Activated T-helper 2 cell treated with anti-CD3 and anti-CD28 coated beads, Interferon-gamma antibody, Interleukin-2, Interleukin-4, amounts not matched to agents 10 μg/mL and 5 μg/mL and 100 μg/mL, durations not matched to agents 14 hours and 24 hours and 36 hours (primary cell): ENCODE results near the gene PLIN5. TPM values are rescaled to one million over a fixed set of nuclear protein-coding genes. Genes with fewer than 3 reads are reported as not detected.

Source experiments
- DNase-seq: peaks from one replicate; pipeline ENCODE4 v3.0.0; 2021; ENCODE audit warnings: low spot score
- H3K27ac Mint-ChIP-seq: one replicate; pipeline ENCODE4 v1.8.0; 2021; ENCODE audit warnings: mixed read lengths
- H3K27me3 Mint-ChIP-seq: one replicate; pipeline ENCODE4 v1.8.0; 2021; ENCODE audit warnings: low read depth, mixed read lengths
- H3K36me3 Mint-ChIP-seq: one replicate; pipeline ENCODE4 v1.8.0; 2021; ENCODE audit warnings: low read depth, mixed read lengths
- H3K4me1 Mint-ChIP-seq: one replicate; pipeline ENCODE4 v1.8.0; 2021; ENCODE audit warnings: low read depth, mixed read lengths
- H3K4me3 Mint-ChIP-seq: one replicate; pipeline ENCODE4 v1.8.0; 2021; ENCODE audit warnings: low read depth, mild to moderate bottlenecking, moderate library complexity, mixed read lengths
- H3K9me3 Mint-ChIP-seq: one replicate; pipeline ENCODE4 v1.8.0; 2021; ENCODE audit warnings: mixed read lengths
- intact Hi-C: fragments of 100-400 bp; cut with micrococcal nuclease; formaldehyde crosslinking; loops from one replicate; pipeline ENCODE4 v1.15.1; 2023
- total RNA-seq: library from RNA; stranded (reverse); gene quantifications from 2 replicates; pipeline ENCODE4 v1.2.3, GENCODE V29; 2022

The PLIN5 gene
- 0.27 TPM in 1 of 2 replicates, not detected in the other for total RNA-seq

GRCh38 chr19:4534836-4535658, at the start of gene PLIN5:
PLIN5 (minus strand) TSS chr19:4535224; CDS start chr19:4534074, 1,150 bp downstream.
- Mint-ChIP-seq H3K9me3 (no peaks in the 10 kb centered on the region), H3K27ac (no peak within 1 kb of the TSS), H3K36me3 (no peaks in the 10 kb centered on the region), H3K4me3 (no peak within 1 kb of the TSS), H3K4me1 (peaks cover 2% of the 10 kb centered on the region), H3K27me3 (peaks cover 11% of the 10 kb centered on the region)
- intact Hi-C loops: no loop called here
- no peak for DNase-seq

GRCh38 chr19:4583961-4584669, 49.1 kb upstream of the PLIN5 start:
- Mint-ChIP-seq H3K4me1 (no peaks in the 10 kb centered on the region), H3K9me3 (no peaks in the 10 kb centered on the region), H3K4me3 (no peak overlapping the region), H3K27ac (no peak overlapping the region), H3K27me3 (peaks cover 44% of the 10 kb centered on the region), H3K36me3 (no peaks in the 10 kb centered on the region)
- intact Hi-C loops: no loop called here
- DNase-seq: no peak

- Mint-ChIP-seq H3K9me3 (no peaks in the 10 kb centered on the region), H3K4me3 (no peak overlapping the region), H3K27me3 (peaks cover 49% of the 10 kb centered on the region), H3K36me3 (no peaks in the 10 kb centered on the region), H3K4me1 (no peaks in the 10 kb centered on the region), H3K27ac (no peak overlapping the region)
- intact Hi-C loops: no loop called here
- no peak for DNase-seq
Measured at GRCh38 chr19:4582980-4583842, 48.2 kb upstream of the PLIN5 start.

- H3K9me3 Mint-ChIP-seq: no peaks in the 10 kb centered on the region
- no peaks in the 10 kb centered on the region for H3K4me1 Mint-ChIP-seq
- no peak for DNase-seq
- H3K27me3 Mint-ChIP-seq: peaks cover 45% of the 10 kb centered on the region
- H3K36me3 Mint-ChIP-seq: no peaks in the 10 kb centered on the region
- no peak overlapping the region for H3K27ac Mint-ChIP-seq
- intact Hi-C loops: no loop called here
- H3K4me3 Mint-ChIP-seq: no peak overlapping the region
Measured at GRCh38 chr19:4581666-4582553, 46.9 kb upstream of the PLIN5 start.

- no peaks in the 10 kb centered on the region for H3K4me1 Mint-ChIP-seq
- intact Hi-C loops: no loop called here
- no peak overlapping the region for H3K27ac Mint-ChIP-seq
- H3K4me3 Mint-ChIP-seq: no peak overlapping the region
- H3K27me3 Mint-ChIP-seq: peaks cover 49% of the 10 kb centered on the region
- no peaks in the 10 kb centered on the region for H3K9me3 Mint-ChIP-seq
- no peak for DNase-seq
- H3K36me3 Mint-ChIP-seq: no peaks in the 10 kb centered on the region
Measured at GRCh38 chr19:4580961-4581665, 46.1 kb upstream of the PLIN5 start.

GRCh38 chr19:4580021-4580901, 45.2 kb upstream of the PLIN5 start:
- H3K36me3 Mint-ChIP-seq: no peaks in the 10 kb centered on the region
- H3K27me3 Mint-ChIP-seq: peaks cover 45% of the 10 kb centered on the region
- H3K4me3 Mint-ChIP-seq: no peak overlapping the region
- H3K9me3 Mint-ChIP-seq: no peaks in the 10 kb centered on the region
- intact Hi-C loops: no loop called here
- DNase-seq: no peak
- H3K4me1 Mint-ChIP-seq: no peaks in the 10 kb centered on the region
- no peak overlapping the region for H3K27ac Mint-ChIP-seq

GRCh38 chr19:4579389-4579788, 44.4 kb upstream of the PLIN5 start:
- no peaks in the 10 kb centered on the region for H3K4me1 Mint-ChIP-seq
- no peaks in the 10 kb centered on the region for H3K36me3 Mint-ChIP-seq
- H3K27ac Mint-ChIP-seq: no peak overlapping the region
- DNase-seq: no peak
- H3K4me3 Mint-ChIP-seq: no peak overlapping the region
- H3K9me3 Mint-ChIP-seq: no peaks in the 10 kb centered on the region
- peaks cover 45% of the 10 kb centered on the region for H3K27me3 Mint-ChIP-seq
- intact Hi-C loops: no loop called here

GRCh38 chr19:4578552-4579248, 43.7 kb upstream of the PLIN5 start:
- Mint-ChIP-seq H3K9me3 (no peaks in the 10 kb centered on the region), H3K27ac (no peak overlapping the region), H3K4me3 (no peak overlapping the region), H3K36me3 (no peaks in the 10 kb centered on the region), H3K27me3 (peaks cover 45% of the 10 kb centered on the region), H3K4me1 (no peaks in the 10 kb centered on the region)
- intact Hi-C loops: no loop called here
- DNase-seq: no peak

GRCh38 chr19:4577020-4577782, 42.2 kb upstream of the PLIN5 start:
- peaks cover 38% of the 10 kb centered on the region for H3K27me3 Mint-ChIP-seq
- no peaks in the 10 kb centered on the region for H3K36me3 Mint-ChIP-seq
- H3K9me3 Mint-ChIP-seq: no peaks in the 10 kb centered on the region
- DNase-seq: no peak
- no peak overlapping the region for H3K27ac Mint-ChIP-seq
- intact Hi-C loops: no loop called here
- no peaks in the 10 kb centered on the region for H3K4me1 Mint-ChIP-seq
- H3K4me3 Mint-ChIP-seq: no peak overlapping the region
